GM18508 (cell line): ENCODE measurements around the gene ZC3H7A.
A peak's percentile ranks its signal among the peaks of the same experiment; 100 is the strongest.
"Not testable (repeated sequence)": the region's sequence is repeated elsewhere in the genome, so short reads cannot be mapped to it uniquely, and the experiment has no call there.

Source experiments
- ATAC-seq: cut with Tn5 transposase; IDR thresholded peaks from one replicate; pipeline ENCODE4 v1.9.1; 2021; ENCODE audit warnings: moderate number of reproducible peaks; ENCODE audit not compliant: insufficient read depth, unreplicated experiment

Gene ZC3H7A

GRCh38 chr16:11797166-11797956 is at the start of gene ZC3H7A:
Gene ZC3H7A (minus strand): TSS chr16:11797258. CDS start chr16:11782354, 14,904 bp downstream.
- peak; percentile 80 for ATAC-seq

- no peak for ATAC-seq
Measured at GRCh38 chr16:11844499-11844898, 47.4 kb upstream of the ZC3H7A start.

- no peak for ATAC-seq
Measured at GRCh38 chr16:11843861-11844260, 46.8 kb upstream of the ZC3H7A start.

- ATAC-seq, result no peak
Measured at GRCh38 chr16:11843206-11843605, 46.1 kb upstream of the ZC3H7A start.

- no peak for ATAC-seq
Measured at GRCh38 chr16:11841026-11841425, 44.0 kb upstream of the ZC3H7A start.

GRCh38 chr16:11836650-11837244 is 39.7 kb upstream of the ZC3H7A start:
- ATAC-seq, result no peak

GRCh38 chr16:11835891-11836649 is 39.0 kb upstream of the ZC3H7A start:
- ATAC-seq, result no peak

GRCh38 chr16:11835309-11835708 is 38.3 kb upstream of the ZC3H7A start:
- no peak for ATAC-seq

- no peak for ATAC-seq
Measured at GRCh38 chr16:11833951-11834695, 37.1 kb upstream of the ZC3H7A start.

- ATAC-seq, result no peak
Measured at GRCh38 chr16:11828696-11829095, 31.6 kb upstream of the ZC3H7A start.

GRCh38 chr16:11825520-11826165 is 28.6 kb upstream of the ZC3H7A start:
- ATAC-seq, result not testable (repeated sequence)

- no peak for ATAC-seq
Measured at GRCh38 chr16:11824362-11824761, 27.3 kb upstream of the ZC3H7A start.

GRCh38 chr16:11823645-11824044 is 26.6 kb upstream of the ZC3H7A start:
- not testable (repeated sequence) for ATAC-seq

- ATAC-seq, result no peak
Measured at GRCh38 chr16:11819798-11820197, 22.7 kb upstream of the ZC3H7A start.

- ATAC-seq, result not testable (repeated sequence)
Measured at GRCh38 chr16:11818970-11819369, 21.9 kb upstream of the ZC3H7A start.

- no peak for ATAC-seq
Measured at GRCh38 chr16:11816123-11816522, 19.1 kb upstream of the ZC3H7A start.

GRCh38 chr16:11814800-11815199 is 17.7 kb upstream of the ZC3H7A start:
- not testable (repeated sequence) for ATAC-seq

- no peak for ATAC-seq
Measured at GRCh38 chr16:11806721-11807120, 9.7 kb upstream of the ZC3H7A start.

GRCh38 chr16:11805556-11805955 is 8.5 kb upstream of the ZC3H7A start:
- ATAC-seq, result no peak

- ATAC-seq, result no peak
Measured at GRCh38 chr16:11801481-11802021, 4.5 kb upstream of the ZC3H7A start.
